Measurements from ENCODE around the gene CA10.

CA10 gene

GRCh38 chr17:51797150-51797549 is 361.4 kb downstream of the CA10 start:
- TF ChIP-seq CTCF (conservative IDR thresholded peaks at IDR 0.05; ENCODE audit: low read depth, low read length): no peak
- DNase-seq (ENCODE audit: low read depth): no peak
- H3K4me3 ChIP-seq (ENCODE audit: low read length): no peak overlapping the region

GRCh38 chr17:51796026-51796425 is 362.5 kb downstream of the CA10 start:
- no peak for TF ChIP-seq CTCF (conservative IDR thresholded peaks at IDR 0.05; ENCODE audit: low read depth, low read length)
- no peak for DNase-seq (ENCODE audit: low read depth)
- H3K4me3 ChIP-seq (ENCODE audit: low read length): no peak overlapping the region

GRCh38 chr17:51795401-51795800 is 363.1 kb downstream of the CA10 start:
- no peak overlapping the region for H3K4me3 ChIP-seq (ENCODE audit: low read length)
- no peak for TF ChIP-seq CTCF (conservative IDR thresholded peaks at IDR 0.05; ENCODE audit: low read depth, low read length)
- DNase-seq (ENCODE audit: low read depth): no peak

- DNase-seq (ENCODE audit: low read depth): no peak
- TF ChIP-seq CTCF (conservative IDR thresholded peaks at IDR 0.05; ENCODE audit: low read depth, low read length): no peak
- H3K4me3 ChIP-seq (ENCODE audit: low read length): no peak overlapping the region
Measured at GRCh38 chr17:51794466-51794865, 364.0 kb downstream of the CA10 start.

GRCh38 chr17:51793686-51794085 is 364.8 kb downstream of the CA10 start:
- TF ChIP-seq CTCF (conservative IDR thresholded peaks at IDR 0.05; ENCODE audit: low read depth, low read length): no peak
- H3K4me3 ChIP-seq (ENCODE audit: low read length): no peak overlapping the region
- DNase-seq (ENCODE audit: low read depth): no peak

- H3K4me3 ChIP-seq (ENCODE audit: low read length): no peak overlapping the region
- no peak for TF ChIP-seq CTCF (conservative IDR thresholded peaks at IDR 0.05; ENCODE audit: low read depth, low read length)
- no peak for DNase-seq (ENCODE audit: low read depth)
Measured at GRCh38 chr17:51778842-51779241, 379.7 kb downstream of the CA10 start.

GRCh38 chr17:51770027-51770759 is 388.3 kb downstream of the CA10 start:
- DNase-seq (ENCODE audit: low read depth): no peak
- TF ChIP-seq CTCF (conservative IDR thresholded peaks at IDR 0.05; ENCODE audit: low read depth, low read length): no peak
- no peak overlapping the region for H3K4me3 ChIP-seq (ENCODE audit: low read length)

All from retinal pigment epithelial cell (primary cell).